Measurements from ENCODE around the gene ROR1. TPM values are rescaled to one million over a fixed set of nuclear protein-coding genes. Genes with fewer than 3 reads are reported as not detected.

ROR1 gene
- total RNA-seq, 1 donor from 2014 or later = 11.0 TPM

- H3K4me3 Mint-ChIP-seq = no peak overlapping the region
- no peak overlapping the region for H3K27ac Mint-ChIP-seq (ENCODE audit: unreplicated experiment)
- DNase-seq (ENCODE audit: low read depth, low spot score) = no peak
- H3K27me3 Mint-ChIP-seq (ENCODE audit: low read depth) = no peaks in the 10 kb centered on the region
- H3K4me1 Mint-ChIP-seq = peaks cover 29% of the 10 kb centered on the region
- peaks cover 2% of the 10 kb centered on the region for H3K36me3 Mint-ChIP-seq (ENCODE audit: low read depth)
- no peak for TF ChIP-seq CTCF (conservative IDR thresholded peaks at IDR 0.05)
- no peaks in the 10 kb centered on the region for H3K9me3 Mint-ChIP-seq
Observed at GRCh38 chr1:63921802-63922201, 148.0 kb downstream of the ROR1 start.

GRCh38 chr1:63922848-63923247 lies 149.0 kb downstream of the ROR1 start:
- no peak for TF ChIP-seq CTCF (conservative IDR thresholded peaks at IDR 0.05)
- no peak overlapping the region for H3K27ac Mint-ChIP-seq (ENCODE audit: unreplicated experiment)
- peaks cover 2% of the 10 kb centered on the region for H3K36me3 Mint-ChIP-seq (ENCODE audit: low read depth)
- H3K27me3 Mint-ChIP-seq (ENCODE audit: low read depth) = no peaks in the 10 kb centered on the region
- no peaks in the 10 kb centered on the region for H3K9me3 Mint-ChIP-seq
- H3K4me1 Mint-ChIP-seq = peaks cover 29% of the 10 kb centered on the region
- H3K4me3 Mint-ChIP-seq = no peak overlapping the region
- no peak for DNase-seq (ENCODE audit: low read depth, low spot score)

- no peak for TF ChIP-seq CTCF (conservative IDR thresholded peaks at IDR 0.05)
- no peaks in the 10 kb centered on the region for H3K27me3 Mint-ChIP-seq (ENCODE audit: low read depth)
- H3K4me3 Mint-ChIP-seq = no peak overlapping the region
- no peak for DNase-seq (ENCODE audit: low read depth, low spot score)
- H3K36me3 Mint-ChIP-seq (ENCODE audit: low read depth) = peaks cover 2% of the 10 kb centered on the region
- H3K27ac Mint-ChIP-seq (ENCODE audit: unreplicated experiment) = no peak overlapping the region
- H3K9me3 Mint-ChIP-seq = no peaks in the 10 kb centered on the region
- H3K4me1 Mint-ChIP-seq = peaks cover 31% of the 10 kb centered on the region
Observed at GRCh38 chr1:63923302-63923701, 149.5 kb downstream of the ROR1 start.

GRCh38 chr1:63924600-63924999 lies 150.8 kb downstream of the ROR1 start:
- Mint-ChIP-seq H3K36me3 (ENCODE audit: low read depth) (peaks cover 2% of the 10 kb centered on the region), H3K27ac (ENCODE audit: unreplicated experiment) (no peak overlapping the region), H3K27me3 (ENCODE audit: low read depth) (no peaks in the 10 kb centered on the region), H3K4me1 (peaks cover 34% of the 10 kb centered on the region), H3K9me3 (no peaks in the 10 kb centered on the region), H3K4me3 (no peak overlapping the region)
- DNase-seq (ENCODE audit: low read depth, low spot score) = no peak
- TF ChIP-seq CTCF (conservative IDR thresholded peaks at IDR 0.05) = no peak

- no peaks in the 10 kb centered on the region for H3K9me3 Mint-ChIP-seq
- H3K36me3 Mint-ChIP-seq (ENCODE audit: low read depth) = peaks cover 2% of the 10 kb centered on the region
- DNase-seq (ENCODE audit: low read depth, low spot score) = no peak
- no peaks in the 10 kb centered on the region for H3K27me3 Mint-ChIP-seq (ENCODE audit: low read depth)
- H3K27ac Mint-ChIP-seq (ENCODE audit: unreplicated experiment) = peak overlapping the region; percentile 75
- H3K4me1 Mint-ChIP-seq = peaks cover 17% of the 10 kb centered on the region
- no peak for TF ChIP-seq CTCF (conservative IDR thresholded peaks at IDR 0.05)
- no peak overlapping the region for H3K4me3 Mint-ChIP-seq
Observed at GRCh38 chr1:63928186-63929105, 154.6 kb downstream of the ROR1 start.

Measured in neural crest cell (in vitro differentiated cells).